Activated naive CD4-positive, alpha-beta T cell treated with anti-CD3 and anti-CD28 coated beads, Interleukin-2, amount 10 ng/mL, durations not matched to agents 7 days and 5 days (primary cell): ENCODE results near the gene IL12RB1.
"Not testable (repeated sequence)": the region's sequence is repeated elsewhere in the genome, so short reads cannot be mapped to it uniquely, and the experiment has no call there.

ENCODE experiments used
- CTCF ChIA-PET: fragments of 350-600 bp; sonication (Branson Sonifier 250); formaldehyde crosslinking; loops from one replicate; lab custom pipeline; 2021; ENCODE audit warnings: antibody characterized with exemption; lab: Charles Lee
- DNase-seq: peaks from one replicate; pipeline ENCODE4 v3.0.0-alpha.2; 2020
- H3K27ac Mint-ChIP-seq: one replicate; pipeline ENCODE4 v1.8.0; 2021; ENCODE audit warnings: mild to moderate bottlenecking, moderate library complexity, mixed read lengths
- H3K27me3 Mint-ChIP-seq: one replicate; pipeline ENCODE4 v1.8.0; 2021; ENCODE audit warnings: mild to moderate bottlenecking, mixed read lengths
- H3K36me3 Mint-ChIP-seq: one replicate; pipeline ENCODE4 v1.8.0; 2021; ENCODE audit warnings: mixed read lengths
- H3K4me1 Mint-ChIP-seq: one replicate; pipeline ENCODE4 v1.8.0; 2021; ENCODE audit warnings: mixed read lengths
- H3K4me3 Mint-ChIP-seq: one replicate; pipeline ENCODE4 v1.8.0; 2021; ENCODE audit warnings: mild to moderate bottlenecking, moderate library complexity, mixed read lengths
- H3K9me3 Mint-ChIP-seq: one replicate; pipeline ENCODE4 v1.8.0; 2021; ENCODE audit warnings: mixed read lengths

The IL12RB1 gene

GRCh38 chr19:18107235-18107634 is 20.5 kb upstream of the IL12RB1 start:
- H3K4me3 Mint-ChIP-seq = no peak overlapping the region
- no peak for DNase-seq
- H3K4me1 Mint-ChIP-seq = peaks cover 33% of the 10 kb centered on the region
- CTCF ChIA-PET = interaction anchor here (1.0 to 1.1 kb wide), 2 partner anchors 13 to 59 kb away, joined by 3 read pairs; no protein-coding TSS in a partner anchor
- no peaks in the 10 kb centered on the region for H3K36me3 Mint-ChIP-seq
- no peak overlapping the region for H3K27ac Mint-ChIP-seq
- no peaks in the 10 kb centered on the region for H3K9me3 Mint-ChIP-seq
- H3K27me3 Mint-ChIP-seq = peaks cover 22% of the 10 kb centered on the region

- Mint-ChIP-seq H3K4me1 (peaks cover 27% of the 10 kb centered on the region), H3K27me3 (peaks cover 30% of the 10 kb centered on the region)
- H3K27ac Mint-ChIP-seq, H3K4me3 Mint-ChIP-seq, DNase-seq, H3K36me3 Mint-ChIP-seq, CTCF ChIA-PET, H3K9me3 Mint-ChIP-seq: not testable (repeated sequence)
Measured at GRCh38 chr19:18105259-18105658, 18.5 kb upstream of the IL12RB1 start.

GRCh38 chr19:18104793-18105131 is 18.0 kb upstream of the IL12RB1 start:
- no peaks in the 10 kb centered on the region for H3K9me3 Mint-ChIP-seq

GRCh38 chr19:18102916-18103542 is 16.3 kb upstream of the IL12RB1 start:
- Mint-ChIP-seq H3K27ac (no peak overlapping the region), H3K36me3 (peaks cover 2% of the 10 kb centered on the region)
- CTCF ChIA-PET = interaction anchor here (1.4 to 2.8 kb wide), 2 partner anchors 11 to 165 kb away, joined by 3 to 13 read pairs; no protein-coding TSS in a partner anchor

More at GRCh38 chr19:18104793-18105131, 18.0 kb upstream of the IL12RB1 start:
- H3K4me3 Mint-ChIP-seq = peak overlapping the region; percentile 55
- DNase-seq = no peak
- H3K27me3 Mint-ChIP-seq = peaks cover 32% of the 10 kb centered on the region
- peak overlapping the region; percentile 51 for H3K27ac Mint-ChIP-seq
- peaks cover 28% of the 10 kb centered on the region for H3K4me1 Mint-ChIP-seq
- H3K36me3 Mint-ChIP-seq = peaks cover 2% of the 10 kb centered on the region
- CTCF ChIA-PET = interaction anchor here (2.8 kb wide), 1 partner anchor 9 kb away, joined by 13 read pairs; no protein-coding TSS in a partner anchor

GRCh38 chr19:18101268-18101667 is 14.5 kb upstream of the IL12RB1 start:
- DNase-seq = no peak
- Mint-ChIP-seq H3K9me3 (no peaks in the 10 kb centered on the region), H3K4me3 (no peak overlapping the region), H3K4me1 (peaks cover 43% of the 10 kb centered on the region), H3K27me3 (peaks cover 37% of the 10 kb centered on the region), H3K36me3 (peaks cover 2% of the 10 kb centered on the region), H3K27ac (no peak overlapping the region)
- CTCF ChIA-PET = no interaction called here

More at GRCh38 chr19:18102916-18103542, 16.3 kb upstream of the IL12RB1 start:
- DNase-seq = no peak
- Mint-ChIP-seq H3K27me3 (peaks cover 37% of the 10 kb centered on the region), H3K4me3 (no peak overlapping the region), H3K4me1 (peaks cover 34% of the 10 kb centered on the region), H3K9me3 (no peaks in the 10 kb centered on the region)

- H3K27ac Mint-ChIP-seq = no peak overlapping the region
- CTCF ChIA-PET = no interaction called here
- no peak overlapping the region for H3K4me3 Mint-ChIP-seq
- peaks cover 2% of the 10 kb centered on the region for H3K36me3 Mint-ChIP-seq
- no peaks in the 10 kb centered on the region for H3K9me3 Mint-ChIP-seq
- DNase-seq = no peak
- peaks cover 36% of the 10 kb centered on the region for H3K27me3 Mint-ChIP-seq
- H3K4me1 Mint-ChIP-seq = peaks cover 44% of the 10 kb centered on the region
Measured at GRCh38 chr19:18100710-18101109, 14.0 kb upstream of the IL12RB1 start.

- DNase-seq = no peak
- Mint-ChIP-seq H3K4me1 (peaks cover 44% of the 10 kb centered on the region), H3K9me3 (no peaks in the 10 kb centered on the region), H3K36me3 (peaks cover 2% of the 10 kb centered on the region), H3K4me3 (no peak overlapping the region), H3K27me3 (peaks cover 32% of the 10 kb centered on the region), H3K27ac (no peak overlapping the region)
- CTCF ChIA-PET = interaction anchor here (0.5 to 2.2 kb wide), 4 partner anchors 9 to 68 kb away, joined by 3 to 4 read pairs (median 3); no protein-coding TSS in a partner anchor
Measured at GRCh38 chr19:18099623-18099995, 12.9 kb upstream of the IL12RB1 start.

GRCh38 chr19:18098891-18099622 is 12.3 kb upstream of the IL12RB1 start:
- Mint-ChIP-seq H3K36me3 (peaks cover 2% of the 10 kb centered on the region), H3K27me3 (peaks cover 32% of the 10 kb centered on the region), H3K4me3 (peak overlapping the region; percentile 83), H3K9me3 (no peaks in the 10 kb centered on the region), H3K4me1 (peaks cover 39% of the 10 kb centered on the region), H3K27ac (peak overlapping the region; percentile 64)
- DNase-seq = peak; percentile 54
- CTCF ChIA-PET = interaction anchor here (0.5 to 2.2 kb wide), 4 partner anchors 8 to 69 kb away, joined by 3 to 4 read pairs (median 3); no protein-coding TSS in a partner anchor

- Mint-ChIP-seq H3K4me1 (peaks cover 42% of the 10 kb centered on the region), H3K27me3 (peaks cover 38% of the 10 kb centered on the region), H3K9me3 (no peaks in the 10 kb centered on the region), H3K36me3 (peaks cover 2% of the 10 kb centered on the region), H3K27ac (peak overlapping the region; percentile 67), H3K4me3 (peak overlapping the region; percentile 83)
- no peak for DNase-seq
- CTCF ChIA-PET = interaction anchor here (0.6 to 2.2 kb wide), 4 partner anchors 12 to 70 kb away, joined by 3 to 4 read pairs (median 4); partner anchors contain the start of gene IL12RB1
Measured at GRCh38 chr19:18097993-18098890, 11.5 kb upstream of the IL12RB1 start.

- Mint-ChIP-seq H3K9me3 (no peaks in the 10 kb centered on the region), H3K27ac (peak within 1 kb of the TSS; percentile 67), H3K4me3 (peak within 1 kb of the TSS; percentile 83), H3K4me1 (peaks cover 49% of the 10 kb centered on the region), H3K36me3 (peaks cover 2% of the 10 kb centered on the region), H3K27me3 (peaks cover 34% of the 10 kb centered on the region)
- CTCF ChIA-PET = interaction anchor here (0.6 to 2.2 kb wide), 3 partner anchors 11 to 71 kb away, joined by 3 to 4 read pairs (median 4); partner anchors contain the start of gene IL12RB1
- DNase-seq = peak; percentile 95
Measured at GRCh38 chr19:18097217-18097992, 10.7 kb upstream of the IL12RB1 start, which contains the start of gene MAST3. MAST3 (plus strand) TSS chr19:18097778; CDS start chr19:18097793, 15 bp downstream.

GRCh38 chr19:18096258-18096657 is 9.5 kb upstream of the IL12RB1 start:
- peaks cover under 1% of the 10 kb centered on the region for H3K36me3 Mint-ChIP-seq
- CTCF ChIA-PET = interaction anchor here (0.7 kb wide), 1 partner anchor 172 kb away, joined by 4 read pairs; no protein-coding TSS in a partner anchor
- peaks cover 30% of the 10 kb centered on the region for H3K27me3 Mint-ChIP-seq
- DNase-seq = no peak
- H3K4me3 Mint-ChIP-seq = no peak overlapping the region
- H3K27ac Mint-ChIP-seq = no peak overlapping the region
- H3K9me3 Mint-ChIP-seq = no peaks in the 10 kb centered on the region
- H3K4me1 Mint-ChIP-seq = peaks cover 55% of the 10 kb centered on the region

GRCh38 chr19:18093439-18094161 is 6.9 kb upstream of the IL12RB1 start:
- Mint-ChIP-seq H3K27ac (no peak overlapping the region), H3K4me3 (no peak overlapping the region), H3K36me3 (no peaks in the 10 kb centered on the region), H3K9me3 (no peaks in the 10 kb centered on the region), H3K4me1 (peaks cover 68% of the 10 kb centered on the region), H3K27me3 (peaks cover 12% of the 10 kb centered on the region)
- no peak for DNase-seq
- CTCF ChIA-PET = interaction anchor here (0.9 kb wide), 1 partner anchor 13 kb away, joined by 3 read pairs; no protein-coding TSS in a partner anchor
